ENCODE data around the gene OTOP1. TPM values are rescaled to one million over a fixed set of nuclear protein-coding genes. Genes with fewer than 3 reads are reported as not detected.
"Not testable (repeated sequence)": the region's sequence is repeated elsewhere in the genome, so short reads cannot be mapped to it uniquely, and the experiment has no call there.

Gene OTOP1
- total RNA-seq, 1 donor from 2014 or later = not detected

DNA sequence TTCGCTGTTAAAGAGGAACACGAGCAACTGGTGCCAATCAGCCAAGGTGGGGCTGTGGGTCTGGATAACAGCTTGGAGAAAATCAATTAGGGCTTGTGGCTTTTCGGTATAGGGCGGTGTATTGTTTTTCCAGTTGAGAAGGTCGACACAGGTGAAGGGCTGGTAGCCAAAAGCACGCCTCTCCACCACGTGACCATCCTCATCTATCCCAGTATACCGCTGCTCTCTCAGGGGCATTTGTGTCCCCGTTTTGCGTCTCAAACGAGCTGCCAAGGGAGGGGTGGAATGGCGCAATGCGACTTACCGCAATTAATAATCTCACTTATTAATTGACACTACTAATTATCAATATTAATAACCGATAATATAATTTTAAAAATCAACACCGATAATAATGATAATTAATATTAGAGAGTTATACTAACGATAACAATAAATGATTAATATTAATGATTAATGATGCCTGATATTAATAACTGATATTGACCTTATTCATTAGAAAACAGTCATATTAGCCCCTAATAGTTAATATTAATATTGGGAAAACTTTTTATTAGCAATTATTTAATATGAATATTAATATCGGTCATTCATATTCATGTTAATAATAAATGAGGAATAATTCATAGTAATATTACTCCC is 62.1 kb downstream of the OTOP1 start:
- DNase-seq (ENCODE audit: low spot score) = not testable (repeated sequence)

DNA sequence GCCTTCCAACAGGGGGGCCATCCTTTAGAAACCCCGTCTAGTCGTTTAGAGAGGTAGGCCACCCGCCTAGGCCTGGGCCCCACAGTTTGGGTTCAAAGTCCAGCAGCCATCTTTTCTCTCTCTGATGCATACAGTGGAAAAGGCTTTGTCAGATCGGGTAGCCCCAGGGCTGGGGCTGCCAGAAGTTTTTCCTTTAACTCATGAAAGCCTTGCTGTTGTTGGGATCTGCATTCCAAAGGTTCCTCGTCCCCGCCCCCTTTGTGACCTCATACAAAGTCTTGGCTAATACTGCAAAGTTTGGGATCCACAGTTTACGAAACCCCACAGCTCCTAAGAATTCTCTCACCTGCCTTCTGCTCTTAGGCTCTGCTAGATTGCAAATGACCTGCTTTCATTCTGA is 64.5 kb downstream of the OTOP1 start:
- not testable (repeated sequence) for DNase-seq (ENCODE audit: low spot score)

DNA sequence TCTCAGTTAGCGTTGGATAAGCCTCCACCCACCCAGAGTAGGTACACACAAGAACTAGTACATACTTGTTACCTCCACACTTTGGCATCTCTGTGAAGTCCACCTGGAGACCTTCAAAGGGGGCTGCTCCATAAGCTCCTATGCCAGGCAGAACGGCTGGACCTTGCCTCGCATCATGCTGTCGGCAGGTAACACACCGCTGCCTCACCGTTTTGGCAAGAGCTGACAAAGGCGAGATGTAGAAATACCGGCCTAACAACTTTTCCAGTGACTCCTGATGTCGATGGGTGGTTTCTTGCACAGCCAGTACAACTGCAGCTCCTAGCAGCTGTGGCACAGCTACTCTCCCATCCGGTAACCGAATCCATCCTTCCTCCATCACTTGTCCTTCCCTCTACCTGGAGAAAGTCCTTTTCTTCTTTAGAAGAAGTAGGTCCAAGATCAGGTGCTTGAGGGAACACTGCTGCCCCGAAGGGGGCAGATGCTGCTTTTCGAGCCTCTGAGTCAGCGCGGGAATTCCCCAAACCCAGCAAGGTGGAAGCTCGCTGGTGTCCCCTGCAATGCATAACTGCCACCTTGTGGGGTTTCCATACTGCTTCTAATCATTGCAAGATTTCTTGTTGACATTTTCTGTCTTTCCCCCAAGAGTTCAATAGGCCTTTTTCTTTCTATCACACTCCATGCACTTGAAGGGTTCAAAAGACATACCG is 65.6 kb downstream of the OTOP1 start:
- DNase-seq (ENCODE audit: low spot score) = not testable (repeated sequence)

DNA sequence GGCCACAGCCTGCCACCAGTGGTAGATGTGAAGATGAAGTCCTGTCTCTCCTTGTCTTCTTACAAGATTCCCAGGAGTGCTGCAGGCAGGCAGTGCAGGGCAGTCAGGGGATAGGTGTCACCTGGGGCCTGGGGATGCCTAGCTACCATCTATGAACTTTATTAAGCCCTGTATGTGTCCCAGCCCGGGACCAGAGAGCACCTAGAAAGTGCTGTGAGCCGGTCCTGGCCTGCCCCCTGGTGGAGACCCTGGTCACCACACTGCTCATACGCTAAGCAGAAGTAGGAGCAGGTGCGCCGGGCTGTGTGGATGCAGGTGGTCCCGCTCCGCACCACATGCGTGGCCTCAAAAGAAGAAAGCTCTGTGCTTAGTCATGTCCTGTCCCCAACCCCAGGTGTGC is 81.1 kb downstream of the OTOP1 start:
- DNase-seq (ENCODE audit: low spot score) = not testable (repeated sequence)

DNA sequence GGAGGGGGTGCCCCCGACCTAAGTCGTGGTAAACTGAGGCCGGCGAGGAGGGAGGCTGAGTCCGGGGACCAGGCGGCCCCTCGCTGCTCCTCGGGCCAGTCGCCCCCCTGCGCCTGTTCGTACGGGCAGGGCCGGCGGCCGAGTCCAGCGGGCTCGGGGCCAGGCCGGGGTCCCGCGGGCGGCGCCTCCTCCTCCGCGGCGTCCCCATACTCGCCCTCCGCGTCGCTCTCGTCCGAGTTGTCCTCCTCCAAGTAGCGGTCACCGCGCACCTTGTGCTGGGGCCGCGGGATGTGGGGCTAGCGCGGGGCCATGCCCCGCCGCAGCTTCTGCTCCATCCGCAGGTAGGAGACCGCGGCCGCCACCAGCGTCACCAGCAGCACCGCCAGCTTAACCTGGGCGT is 83.4 kb downstream of the OTOP1 start:
- not testable (repeated sequence) for DNase-seq (ENCODE audit: low spot score)

DNA sequence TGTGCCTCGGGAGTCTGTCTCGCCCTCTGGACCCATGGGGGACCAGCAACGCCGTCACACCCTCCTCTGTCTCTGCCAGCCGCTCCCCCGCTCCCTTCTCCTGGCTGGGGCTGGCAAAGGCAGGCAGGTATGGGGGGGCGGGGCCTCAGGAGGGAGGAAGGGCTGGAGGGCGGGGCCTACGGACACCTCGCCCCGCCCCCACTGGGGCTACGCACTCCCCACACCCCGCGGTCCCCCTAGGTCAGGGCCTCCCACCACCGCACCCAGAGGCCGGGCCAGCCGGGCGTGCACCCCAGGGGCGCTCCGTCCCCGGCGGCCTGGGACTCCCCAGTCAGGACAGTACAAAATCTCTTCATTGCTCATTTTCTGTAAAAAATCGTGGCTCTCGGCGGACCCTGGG is 84.0 kb downstream of the OTOP1 start:
- not testable (repeated sequence) for DNase-seq (ENCODE audit: low spot score)

DNA sequence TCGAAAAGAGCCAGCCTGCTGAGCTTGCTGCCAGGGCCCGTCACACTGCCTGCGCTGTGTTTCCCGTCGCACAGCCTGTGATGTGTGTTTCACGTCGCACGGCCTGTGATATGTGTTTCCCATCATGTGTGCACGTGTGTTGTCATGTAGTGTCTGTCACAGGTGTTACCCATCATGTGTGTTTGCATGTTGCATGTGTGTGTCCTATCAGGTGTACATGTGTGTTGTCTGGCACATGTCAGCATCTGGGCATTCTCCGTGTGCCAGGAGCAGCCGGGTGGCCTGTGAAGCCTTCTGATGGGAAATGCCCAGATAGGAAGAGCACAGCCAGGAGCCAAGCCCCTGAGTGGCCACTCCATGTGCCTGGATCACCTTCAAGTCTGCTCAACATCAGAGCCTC is 85.5 kb downstream of the OTOP1 start:
- not testable (repeated sequence) for DNase-seq (ENCODE audit: low spot score)

Other genes starting within 250 kb of the OTOP1 start
- gene TMEM128, start 21.3 kb upstream of the OTOP1 start, total RNA-seq = 16.2 TPM
- gene LYAR, start 63.2 kb upstream of the OTOP1 start, total RNA-seq = 18.2 TPM
- gene ZBTB49, start 63.3 kb upstream of the OTOP1 start, total RNA-seq = 3.8 TPM
- 0.16 TPM for gene NSG1, start 160.2 kb upstream of the OTOP1 start, total RNA-seq